Esophagus (tissue), 2 donors: ENCODE data around the gene CACNA1D. TPM values are rescaled to one million over a fixed set of nuclear protein-coding genes. Genes with fewer than 3 reads are reported as not detected.

ENCODE experiments used
- H3K27ac ChIP-seq, 2 donors: one replicate each; pipeline ENCODE4 v1.5.1; 2013; ENCODE audit warnings: low read depth in 2 of 2, mild to moderate bottlenecking in 2 of 2, inconsistent platforms in 1 of 2, low read length in 1 of 2, moderate library complexity in 1 of 2
- H3K27me3 ChIP-seq, 2 donors: one replicate each; pipeline ENCODE4 v1.6.1; 2013; ENCODE audit warnings: low read length in 2 of 2, control low read depth in 1 of 2, mild to moderate bottlenecking in 1 of 2; ENCODE audit not compliant: insufficient read depth in 2 of 2, control insufficient read depth in 1 of 2
- H3K36me3 ChIP-seq, 2 donors: one replicate each; pipeline ENCODE4 v1.6.1; 2013; ENCODE audit warnings: low read length in 1 of 2; ENCODE audit not compliant: control insufficient read depth in 2 of 2, insufficient read depth in 2 of 2
- H3K4me1 ChIP-seq, 2 donors: one replicate each; pipeline ENCODE4 v1.6.1; 2013; ENCODE audit warnings: low read length in 1 of 2; ENCODE audit not compliant: control insufficient read depth in 2 of 2, insufficient read depth in 2 of 2
- H3K4me3 ChIP-seq, 2 donors: one replicate each; pipeline ENCODE4 v1.5.1; 2013; ENCODE audit warnings: low read length in 2 of 2, mild to moderate bottlenecking in 2 of 2, low read depth in 1 of 2, moderate library complexity in 1 of 2
- H3K9me3 ChIP-seq, 2 donors: one replicate each; pipeline ENCODE4 v1.6.1; 2013; ENCODE audit warnings: mild to moderate bottlenecking in 2 of 2, low read depth in 1 of 2, low read length in 1 of 2, moderate library complexity in 1 of 2; ENCODE audit not compliant: control insufficient read depth in 2 of 2, insufficient read depth in 1 of 2
- WGBS, 2 donors: extraction: QIAGEN DNeasy Blood & Tissue Kit; methylation state at CpG; one replicate each; pipeline ENCODE4 v1.1.7; 2013; 5-methylcytosine and 5-hydroxymethylcytosine counted together
- polyA plus RNA-seq, 2 donors: library from polyadenylated mRNA; stranded (reverse); fragments of 200-250 nt; gene quantifications; one replicate each; pipeline ENCODE4 v1.2.3, GENCODE V29; 2013
- donor health status: healthy with polysubstance abuse.
- donor health status: Bipolar disorder and iron deficiency.

Gene CACNA1D
- polyA plus RNA-seq, 2 donors: 0.38 to 0.61 TPM

DNA sequence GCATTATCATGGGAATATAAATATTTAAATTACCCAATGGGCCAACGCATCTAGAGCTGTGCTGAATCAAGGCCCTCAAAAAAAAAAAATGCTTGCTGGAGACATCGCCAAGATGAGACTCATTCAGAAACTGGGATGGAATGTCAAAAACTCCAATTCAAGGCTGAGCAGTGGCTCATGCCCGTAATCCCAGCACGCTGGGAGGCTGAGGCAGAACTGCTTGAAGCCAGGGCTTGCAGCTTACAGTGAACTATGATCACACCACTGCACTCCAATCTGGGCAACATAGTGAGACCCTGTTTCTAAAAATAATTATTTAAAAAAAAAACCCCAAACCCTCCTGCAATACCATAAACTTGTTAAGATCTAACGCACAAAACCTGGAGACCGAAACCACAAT lies 3.1 kb upstream of the CACNA1D start:
- Histone ChIP-seq H3K4me3 (no peak overlapping the region), H3K9me3 (no peaks in the 10 kb centered on the region), H3K27me3 (peaks cover 0 to 10% of the 10 kb centered on the region in 2 donors), H3K27ac (no peak overlapping the region), H3K36me3 (no peaks in the 10 kb centered on the region), H3K4me1 (peaks cover 11 to 15% of the 10 kb centered on the region in 2 donors)
- whole genome bisulfite sequencing, 2 donors: 76 to 83% methylated on average over 6 of the region's 6 CpGs

DNA sequence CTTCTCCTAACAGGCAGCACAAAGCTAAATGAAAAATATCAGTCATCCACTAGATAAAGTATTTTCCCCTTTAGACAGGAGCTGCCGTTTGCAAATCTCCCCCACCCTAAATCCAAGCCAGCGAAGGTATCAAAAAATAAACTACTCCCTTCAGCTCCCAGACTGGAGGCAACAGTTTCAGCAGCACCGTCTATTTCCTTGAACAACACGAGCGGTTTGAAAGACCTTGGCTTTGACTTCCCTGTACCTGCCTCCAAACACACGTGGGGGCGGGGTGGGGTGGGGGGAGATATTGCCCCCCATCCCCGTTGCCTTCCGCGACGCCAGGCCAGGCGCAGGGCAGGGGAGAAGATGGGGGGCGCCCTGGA lies 832 bp upstream of the CACNA1D start:
- H3K27ac ChIP-seq: no peak overlapping the region
- H3K4me3 ChIP-seq: peak overlapping the region in 1 of 2 donors; percentile 75
- peaks cover 0 to 10% of the 10 kb centered on the region in 2 donors for H3K27me3 ChIP-seq
- H3K4me1 ChIP-seq: peaks cover 11 to 15% of the 10 kb centered on the region in 2 donors
- 14 to 15% methylated on average over 13 of the region's 13 CpGs for WGBS, 2 donors
- H3K9me3 ChIP-seq: no peaks in the 10 kb centered on the region
- H3K36me3 ChIP-seq: no peaks in the 10 kb centered on the region

DNA sequence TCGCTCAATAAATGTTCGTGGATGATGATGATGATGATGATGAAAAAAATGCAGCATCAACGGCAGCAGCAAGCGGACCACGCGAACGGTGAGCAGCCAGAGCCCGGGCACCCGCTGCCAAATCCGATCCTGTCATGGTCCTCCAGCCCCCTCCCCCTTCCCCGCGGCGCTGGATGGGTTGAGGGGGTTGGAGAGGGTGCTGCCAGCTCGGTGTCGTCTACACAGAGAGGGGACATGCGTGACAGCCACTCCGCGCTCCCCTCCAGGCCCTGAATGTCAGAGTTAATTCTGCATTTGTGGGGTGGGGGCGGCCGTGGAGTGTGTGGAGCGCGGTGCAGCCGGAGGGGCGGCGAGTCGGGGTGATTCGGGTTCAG lies 722 bp downstream of the CACNA1D start:
- Histone ChIP-seq H3K27me3 (peaks cover 0 to 10% of the 10 kb centered on the region in 2 donors), H3K27ac (no peak overlapping the region)
- WGBS, 2 donors: 2% methylated on average over 25 to 27 of the region's 27 CpGs

DNA sequence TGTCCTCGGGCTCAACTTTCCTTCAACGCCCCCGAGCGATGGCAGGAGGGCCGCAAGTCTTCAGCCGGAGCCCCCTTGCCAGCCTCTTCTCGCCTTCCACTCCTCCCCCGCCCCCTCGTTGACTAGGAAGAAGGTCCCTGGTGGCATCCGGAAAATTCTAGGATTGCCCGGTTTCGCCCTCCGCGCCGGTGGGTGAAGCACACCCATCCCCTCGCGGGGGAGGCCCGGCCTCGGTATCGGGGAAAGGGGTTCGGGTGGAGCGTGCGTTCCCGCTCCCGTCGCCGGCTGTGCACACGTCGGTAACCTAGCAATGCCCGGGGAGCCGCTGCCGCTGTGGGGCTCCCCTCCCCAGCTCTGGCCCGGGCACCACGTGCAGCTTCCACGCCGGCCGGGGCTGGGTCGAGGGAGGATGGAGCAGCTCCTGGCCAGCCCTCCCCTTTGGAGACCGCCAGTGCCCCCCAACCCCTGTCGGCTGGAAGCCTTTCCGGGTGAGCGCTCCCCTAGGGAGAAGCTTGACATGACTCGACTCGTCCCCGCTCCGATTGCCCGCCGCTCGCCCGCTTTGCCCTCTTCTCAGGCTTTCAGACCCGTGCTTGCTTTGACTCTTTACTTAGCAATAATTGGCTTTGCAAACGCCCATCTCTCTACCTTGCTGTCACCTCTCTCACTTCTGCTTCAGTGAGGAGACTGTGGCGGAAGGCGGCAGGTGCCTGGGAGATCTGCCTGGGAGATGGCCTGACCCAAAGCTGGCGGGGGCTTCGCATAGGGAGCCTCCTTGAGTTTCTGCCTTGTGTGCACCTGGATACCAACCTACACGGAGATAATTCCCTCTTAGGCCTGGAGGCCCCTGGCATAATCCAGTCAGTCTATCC lies 1.3 kb downstream of the CACNA1D start:
- Histone ChIP-seq H3K27ac (no peak overlapping the region), H3K4me1 (peaks cover 11 to 15% of the 10 kb centered on the region in 2 donors), H3K27me3 (peaks cover 0 to 10% of the 10 kb centered on the region in 2 donors), H3K4me3 (peak overlapping the region; percentile 40 to 75), H3K9me3 (no peaks in the 10 kb centered on the region), H3K36me3 (no peaks in the 10 kb centered on the region)
- WGBS, 2 donors: 9 to 12% methylated on average over 57 of the region's 57 CpGs

More for the DNA sequence above, 722 bp downstream of the CACNA1D start:
- Histone ChIP-seq H3K9me3 (no peaks in the 10 kb centered on the region), H3K4me1 (peaks cover 11 to 15% of the 10 kb centered on the region in 2 donors), H3K4me3 (peak overlapping the region; percentile 40 to 75), H3K36me3 (no peaks in the 10 kb centered on the region)

DNA sequence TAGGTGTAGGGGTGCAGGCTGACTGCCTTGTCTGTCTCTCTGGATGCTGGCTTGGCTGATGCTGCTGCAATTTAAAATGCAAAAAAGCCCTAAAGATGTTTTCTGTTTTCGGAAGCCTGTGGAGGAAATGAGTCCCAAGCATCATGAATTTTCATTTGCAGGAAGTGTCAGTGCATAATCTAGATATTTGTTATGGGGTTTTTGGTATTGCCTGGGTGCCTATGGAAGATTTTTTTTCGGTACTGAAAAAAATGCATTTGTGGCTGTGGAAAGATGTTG lies 1.9 kb downstream of the CACNA1D start:
- H3K4me3 ChIP-seq: no peak overlapping the region
- WGBS, 2 donors: 64 to 74% methylated on average over 2 of the region's 2 CpGs
- H3K36me3 ChIP-seq: no peaks in the 10 kb centered on the region
- peaks cover 11 to 15% of the 10 kb centered on the region in 2 donors for H3K4me1 ChIP-seq
- H3K27me3 ChIP-seq: peaks cover 0 to 10% of the 10 kb centered on the region in 2 donors
- H3K9me3 ChIP-seq: no peaks in the 10 kb centered on the region
- no peak overlapping the region for H3K27ac ChIP-seq

DNA sequence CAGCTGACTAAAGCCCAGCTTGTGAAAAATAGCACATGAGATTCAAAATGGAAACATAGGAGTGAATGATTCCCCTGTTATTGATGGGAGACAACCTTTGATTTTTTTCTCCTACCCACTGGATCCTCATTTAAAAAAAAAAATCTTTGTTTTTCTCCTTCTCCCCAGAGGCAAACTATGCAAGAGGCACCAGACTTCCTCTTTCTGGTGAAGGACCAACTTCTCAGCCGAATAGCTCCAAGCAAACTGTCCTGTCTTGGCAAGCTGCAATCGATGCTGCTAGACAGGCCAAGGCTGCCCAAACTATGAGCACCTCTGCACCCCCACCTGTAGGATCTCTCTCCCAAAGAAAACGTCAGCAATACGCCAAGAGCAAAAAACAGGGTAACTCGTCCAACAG lies 2.6 kb downstream of the CACNA1D start:
- Histone ChIP-seq H3K27ac (no peak overlapping the region), H3K36me3 (no peaks in the 10 kb centered on the region), H3K27me3 (peaks cover 0 to 10% of the 10 kb centered on the region in 2 donors), H3K9me3 (no peaks in the 10 kb centered on the region), H3K4me3 (no peak overlapping the region), H3K4me1 (peaks cover 11 to 15% of the 10 kb centered on the region in 2 donors)
- WGBS, 2 donors: 50 to 53% methylated on average over 5 of the region's 5 CpGs

DNA sequence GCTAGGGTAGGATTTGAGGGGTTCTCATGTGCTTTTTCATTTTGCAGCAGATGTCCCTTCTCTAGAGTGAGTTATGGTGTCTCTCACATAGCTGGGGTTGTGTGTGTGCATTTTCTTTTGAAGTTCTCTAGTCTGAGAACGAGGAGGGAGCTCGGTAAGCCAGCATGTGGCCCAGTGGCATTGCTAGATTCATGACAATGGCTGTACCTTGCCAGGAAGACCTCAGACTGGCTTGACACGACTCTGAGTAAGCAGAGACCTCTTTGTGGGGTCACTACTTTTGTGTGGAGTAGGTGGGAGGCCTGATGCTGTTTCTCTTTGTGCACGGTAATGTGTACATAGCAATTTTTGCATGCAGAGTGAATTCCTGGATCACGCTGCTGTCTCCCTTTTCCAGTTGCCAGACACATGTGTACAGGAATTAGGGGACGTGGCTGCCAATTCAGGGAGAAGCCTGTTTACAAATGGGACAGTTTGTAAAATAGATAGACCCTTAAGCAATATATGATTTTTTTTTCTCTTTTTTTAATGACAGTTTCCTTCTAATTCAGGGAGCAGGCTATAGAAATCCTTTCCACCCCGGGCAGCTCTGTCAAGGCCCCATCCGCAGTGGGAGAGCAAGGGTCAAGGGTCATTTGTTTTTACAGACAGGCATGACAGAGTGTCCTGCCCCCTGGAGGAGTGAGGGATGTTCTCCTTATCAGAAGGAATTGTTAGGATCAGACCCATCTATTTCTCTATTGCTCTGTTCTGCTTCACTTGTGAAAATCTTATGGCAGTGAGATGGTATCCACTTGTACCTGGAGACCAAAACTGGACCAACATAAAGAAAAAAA lies 4.6 kb downstream of the CACNA1D start:
- no peaks in the 10 kb centered on the region for H3K36me3 ChIP-seq
- H3K4me1 ChIP-seq: peaks cover 8 to 12% of the 10 kb centered on the region in 2 donors
- peaks cover 0 to 6% of the 10 kb centered on the region in 2 donors for H3K27me3 ChIP-seq
- no peak overlapping the region for H3K4me3 ChIP-seq
- H3K9me3 ChIP-seq: no peaks in the 10 kb centered on the region
- no peak overlapping the region for H3K27ac ChIP-seq
- WGBS, 2 donors: 68 to 76% methylated on average over 8 of the region's 8 CpGs

DNA sequence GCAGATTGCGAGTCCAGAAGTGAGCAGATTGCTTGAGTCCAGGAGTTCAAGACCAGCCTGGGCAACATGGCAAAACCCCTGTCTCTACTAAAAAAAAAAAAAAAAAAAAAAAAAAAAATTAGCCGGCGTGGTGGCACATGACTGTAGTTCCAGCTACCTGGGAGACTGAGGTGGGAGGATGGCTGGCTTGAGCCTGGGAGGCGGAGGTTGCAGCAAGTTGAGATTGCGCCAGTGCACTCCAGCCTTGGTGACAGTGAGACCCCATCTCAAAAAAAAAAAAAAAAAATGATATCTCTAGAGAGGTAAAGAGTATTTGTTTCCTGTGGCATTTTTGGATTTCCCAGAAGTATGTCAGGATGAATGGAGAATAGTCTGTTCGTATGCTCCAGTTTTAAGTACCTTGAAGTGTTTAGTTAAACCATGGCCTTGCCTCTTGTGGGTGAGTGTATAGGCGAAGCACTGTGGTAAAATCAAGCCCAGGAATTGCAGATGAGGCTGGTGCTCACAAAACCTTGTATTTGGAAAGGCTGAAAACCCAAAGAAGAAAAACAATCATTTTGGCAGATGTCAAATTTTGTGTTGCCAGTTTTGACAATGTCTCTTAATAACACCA lies 5.9 kb downstream of the CACNA1D start:
- Histone ChIP-seq H3K4me1 (peaks cover 4 to 8% of the 10 kb centered on the region in 2 donors), H3K4me3 (no peak overlapping the region), H3K36me3 (no peaks in the 10 kb centered on the region), H3K27ac (no peak overlapping the region), H3K27me3 (peaks cover 0 to 3% of the 10 kb centered on the region in 2 donors), H3K9me3 (no peaks in the 10 kb centered on the region)
- 80 to 89% methylated on average over 7 of the region's 7 CpGs for WGBS, 2 donors

DNA sequence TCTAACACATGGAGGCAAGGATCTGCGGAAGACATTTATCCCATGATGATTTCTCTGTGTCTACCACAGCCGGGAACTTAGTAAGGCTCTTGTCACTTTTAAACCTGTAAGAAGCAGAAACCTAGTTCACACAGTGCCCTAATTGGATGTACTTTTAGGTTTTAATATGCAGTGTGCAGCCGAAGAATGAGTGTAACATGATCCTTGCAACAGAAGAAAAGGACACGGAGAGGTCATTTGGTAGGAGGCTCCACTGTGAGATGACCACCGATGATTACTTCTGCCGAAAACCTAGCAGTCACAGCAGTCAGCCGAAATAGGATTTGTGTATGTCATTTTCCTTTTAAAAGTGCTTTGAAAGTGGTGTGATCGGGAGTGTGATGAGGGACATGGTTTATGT lies 6.8 kb downstream of the CACNA1D start:
- Histone ChIP-seq H3K27me3 (no peaks in the 10 kb centered on the region), H3K27ac (no peak overlapping the region), H3K36me3 (no peaks in the 10 kb centered on the region), H3K4me1 (no peaks in the 10 kb centered on the region), H3K9me3 (no peaks in the 10 kb centered on the region), H3K4me3 (no peak overlapping the region)
- 74 to 75% methylated on average over 8 of the region's 8 CpGs for WGBS, 2 donors
